ENCODE results near the gene HYAL3. TPM values are rescaled to one million over a fixed set of nuclear protein-coding genes. Genes with fewer than 3 reads are reported as not detected.
A peak's percentile ranks its signal among the peaks of the same experiment; 100 is the strongest.
"Not testable (repeated sequence)": the region's sequence is repeated elsewhere in the genome, so short reads cannot be mapped to it uniquely, and the experiment has no call there.

The HYAL3 gene
- total and polyA plus RNA-seq, 2 experiments from 2014 or later = 2.4 to 7.1 TPM

DNA sequence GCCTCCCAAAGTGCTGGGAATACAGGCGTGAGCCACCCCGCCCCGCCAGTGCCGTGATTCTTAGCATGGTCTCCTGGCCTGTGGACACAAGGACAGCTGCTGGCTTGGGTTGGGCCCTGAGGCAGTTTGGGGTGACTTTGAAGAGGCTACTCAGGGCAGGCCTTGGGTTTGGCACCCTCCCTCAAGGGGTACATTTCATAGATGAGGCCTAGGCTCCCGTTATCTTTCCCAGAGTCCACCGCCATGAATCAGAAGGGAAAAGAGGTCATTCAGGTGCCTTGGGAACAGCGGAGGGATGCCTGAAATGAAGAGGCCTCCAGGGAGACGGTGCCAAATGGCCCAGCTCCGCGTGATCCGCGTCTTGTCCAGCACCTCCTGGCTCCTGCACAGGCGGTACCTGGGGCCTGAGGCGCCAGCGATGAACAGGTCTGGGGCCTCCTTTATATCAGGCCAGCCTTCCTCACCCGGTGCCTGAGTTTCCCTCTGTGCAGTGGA lies 53.9 kb downstream of the HYAL3 start (continued):
- TF ChIP-seq ZNF462 (CRISPR knock-in tag; IDR thresholded peaks at IDR 0.05) (no peak), ZNF331 (CRISPR knock-in tag; IDR thresholded peaks at IDR 0.05; ENCODE audit: low read depth) (no peak), JUNB (IDR thresholded peaks at IDR 0.05; ENCODE audit: unreplicated experiment) (no peak), ZNF114 (CRISPR knock-in tag; IDR thresholded peaks at IDR 0.05) (no peak)

DNA sequence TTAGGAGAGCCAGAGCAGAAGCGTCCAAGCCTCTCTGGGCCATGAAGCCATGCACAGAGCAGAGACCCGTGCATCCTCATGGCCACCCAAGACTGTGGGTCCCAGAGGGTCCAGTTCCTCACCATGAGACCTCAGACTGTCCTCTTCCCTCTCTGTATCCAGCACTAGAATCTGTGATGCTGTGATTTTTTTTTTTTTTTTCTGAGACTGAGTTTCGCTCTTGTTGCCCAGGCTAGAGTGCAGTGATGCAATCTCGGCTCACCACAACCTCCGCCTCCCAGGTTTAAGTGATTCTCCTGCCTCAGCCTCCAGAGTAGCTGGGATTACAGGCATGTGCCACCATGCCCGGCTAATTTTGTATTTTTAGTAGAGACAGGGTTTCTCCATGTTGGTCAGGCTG lies 54.4 kb downstream of the HYAL3 start:
- H3K9me3 Mint-ChIP-seq; H3K27me3 ChIP-seq (ENCODE audit: insufficient read depth); ATAC-seq; H3K4me3 Mint-ChIP-seq; DNase-seq (ENCODE audit: low spot score); H3K4me3 ChIP-seq; H3K4me2 ChIP-seq; H3K9me2 ChIP-seq (ENCODE audit: insufficient read depth); H2AFZ ChIP-seq; H3K36me3 ChIP-seq (ENCODE audit: insufficient read depth): not testable (repeated sequence)
- H3K4me1 Mint-ChIP-seq = peaks cover 74% of the 10 kb centered on the region
- Histone ChIP-seq H3K79me2 (replicated peaks; ENCODE audit: insufficient read depth) (peaks cover 88% of the 10 kb centered on the region), H3F3A (replicated peaks; ENCODE audit: low read depth) (peaks cover 15% of the 10 kb centered on the region; the same call in 1 of the 2 replicates), H4K20me1 (replicated peaks; ENCODE audit: insufficient read depth) (peaks cover 42% of the 10 kb centered on the region), H3K4me1 (ENCODE audit: insufficient read depth) (peaks cover 60% of the 10 kb centered on the region), H3K27ac (ENCODE audit: low read depth) (peak overlapping the region; percentile 89; the same call in 1 of the 2 replicates)
- H3K27ac Mint-ChIP-seq = peak overlapping the region; percentile 94; the same call in 1 of the 2 replicates
- H3K36me3 Mint-ChIP-seq (ENCODE audit: low read depth) = peaks cover 15% of the 10 kb centered on the region
- H3K27me3 Mint-ChIP-seq (ENCODE audit: insufficient read depth, low read depth, poor library complexity) = peaks cover 18% of the 10 kb centered on the region

- Histone ChIP-seq H3F3A (replicated peaks; ENCODE audit: low read depth) (peaks cover 22% of the 10 kb centered on the region), H3K9me2 (ENCODE audit: insufficient read depth) (no peaks in the 10 kb centered on the region), H4K20me1 (replicated peaks; ENCODE audit: insufficient read depth) (peaks cover 38% of the 10 kb centered on the region), H3K79me2 (replicated peaks; ENCODE audit: insufficient read depth) (peaks cover 90% of the 10 kb centered on the region), H3K4me2 (peak overlapping the region; percentile 84; the same call in 1 of the 2 replicates), H3K4me3 (no peak overlapping the region), H3K4me1 (ENCODE audit: insufficient read depth) (peaks cover 72% of the 10 kb centered on the region), H3K27me3 (ENCODE audit: insufficient read depth) (no peaks in the 10 kb centered on the region), H3K27ac (ENCODE audit: low read depth) (peak overlapping the region; percentile 55; the same call in 1 of the 2 replicates), H3K36me3 (ENCODE audit: insufficient read depth) (no peaks in the 10 kb centered on the region), H2AFZ (no peak overlapping the region)
- peaks cover 18% of the 10 kb centered on the region for H3K27me3 Mint-ChIP-seq (ENCODE audit: insufficient read depth, low read depth, poor library complexity)
- H3K27ac Mint-ChIP-seq = peak overlapping the region; percentile 80
- peaks cover 84% of the 10 kb centered on the region for H3K4me1 Mint-ChIP-seq
- H3K4me3 Mint-ChIP-seq = no peak overlapping the region
- H3K9me3 Mint-ChIP-seq = no peaks in the 10 kb centered on the region
- H3K36me3 Mint-ChIP-seq (ENCODE audit: low read depth) = peaks cover 15% of the 10 kb centered on the region
- no peak for DNase-seq (ENCODE audit: low spot score)
- no peak for ATAC-seq
- no peak for TF ChIP-seq ZNF462 (CRISPR knock-in tag; IDR thresholded peaks at IDR 0.05)
- TF ChIP-seq ZNF331 (CRISPR knock-in tag; IDR thresholded peaks at IDR 0.05; ENCODE audit: low read depth) = no peak
Measured at GRCh38 chr3:50243543-50243895, 55.7 kb downstream of the HYAL3 start.

Data from GM23338 (cell line).